Fibroblast of lung (primary cell): ENCODE data around the gene AATF.

Experiments
- CTCF ChIP-seq, 2 donors: IDR thresholded peaks in 1 of 2; conservative IDR thresholded peaks in 1 of 2; 1 replicate in 1 of 2; 2 replicates in 1 of 2; pipeline ENCODE4 v1.5.1; 2011 to 2012; ENCODE audit warnings: low read length in 2 of 2, control low read depth in 1 of 2, inconsistent platforms in 1 of 2, low read depth in 1 of 2, mild to moderate bottlenecking in 1 of 2
- EZH2 ChIP-seq: IDR thresholded peaks from 2 replicates; pipeline ENCODE4 v1.5.1; 2012; ENCODE audit warnings: low read length, control low read depth, mild to moderate bottlenecking; ENCODE audit errors: missing control alignments

DNA sequence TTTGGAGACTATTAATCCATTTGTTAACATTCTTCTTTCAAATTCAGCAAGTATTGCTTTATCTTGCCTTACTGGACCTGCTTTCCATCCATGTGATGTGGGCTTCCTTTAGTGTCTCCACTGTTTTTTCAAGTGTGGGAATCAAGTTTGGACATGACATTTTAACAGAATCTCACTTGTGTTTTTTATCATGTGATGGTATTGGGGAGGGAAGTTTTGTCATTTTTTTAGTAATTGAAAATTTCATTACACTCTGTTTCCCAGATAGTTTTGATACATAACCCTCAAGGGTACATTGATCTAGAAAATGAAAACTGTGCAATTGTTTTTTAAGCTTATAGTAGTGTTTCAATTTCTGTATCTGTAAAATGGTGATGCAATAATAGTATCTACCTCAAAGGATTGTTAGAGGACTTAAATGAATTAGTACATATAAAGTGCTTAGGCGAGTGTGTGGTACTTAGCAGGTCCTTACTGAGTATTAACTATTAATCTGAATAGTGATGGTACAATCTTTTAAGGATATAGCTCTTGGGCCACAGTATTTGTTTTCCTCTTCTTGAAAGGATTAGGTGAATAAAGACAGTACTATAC is 27.3 kb downstream of the AATF start:
- TF ChIP-seq CTCF (conservative IDR thresholded peaks at IDR 0.05 in 1 of 2, IDR thresholded peaks at IDR 0.05 in 1 of 2; ENCODE audit: low read depth in 1 of 2, low read length in 2 of 2) (no peak), EZH2 (no peak)
